Measurements from ENCODE around the gene ZBTB25.

ZBTB25 gene

DNA sequence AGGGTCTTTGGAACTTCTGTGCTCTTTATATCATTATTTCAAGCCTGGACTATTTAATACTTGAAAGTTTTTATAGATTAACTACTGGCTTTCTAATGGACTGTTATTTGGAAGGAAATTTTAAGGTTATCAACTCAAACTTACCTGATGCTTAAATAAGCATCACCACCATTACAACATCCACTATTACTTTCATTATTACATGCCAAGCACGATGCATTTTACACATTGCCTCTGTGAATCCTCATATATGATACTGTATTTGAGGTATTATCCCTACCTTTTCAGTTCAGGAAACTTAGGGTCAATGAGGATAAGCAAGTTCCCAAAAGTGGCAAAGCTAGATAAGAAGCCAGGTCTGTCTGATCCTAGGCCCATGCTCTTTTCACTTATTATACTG lies 13.3 kb upstream of the ZBTB25 start:
- no peak for DNase-seq (ENCODE audit: low read depth)

- no peak for DNase-seq (ENCODE audit: low read depth)
These were observed 11.4 kb upstream of the ZBTB25 start for GRCh38 chr14:64515053-64515452.

- no peak for DNase-seq (ENCODE audit: low read depth)
These were observed 9.6 kb upstream of the ZBTB25 start for GRCh38 chr14:64513271-64513670.

DNA sequence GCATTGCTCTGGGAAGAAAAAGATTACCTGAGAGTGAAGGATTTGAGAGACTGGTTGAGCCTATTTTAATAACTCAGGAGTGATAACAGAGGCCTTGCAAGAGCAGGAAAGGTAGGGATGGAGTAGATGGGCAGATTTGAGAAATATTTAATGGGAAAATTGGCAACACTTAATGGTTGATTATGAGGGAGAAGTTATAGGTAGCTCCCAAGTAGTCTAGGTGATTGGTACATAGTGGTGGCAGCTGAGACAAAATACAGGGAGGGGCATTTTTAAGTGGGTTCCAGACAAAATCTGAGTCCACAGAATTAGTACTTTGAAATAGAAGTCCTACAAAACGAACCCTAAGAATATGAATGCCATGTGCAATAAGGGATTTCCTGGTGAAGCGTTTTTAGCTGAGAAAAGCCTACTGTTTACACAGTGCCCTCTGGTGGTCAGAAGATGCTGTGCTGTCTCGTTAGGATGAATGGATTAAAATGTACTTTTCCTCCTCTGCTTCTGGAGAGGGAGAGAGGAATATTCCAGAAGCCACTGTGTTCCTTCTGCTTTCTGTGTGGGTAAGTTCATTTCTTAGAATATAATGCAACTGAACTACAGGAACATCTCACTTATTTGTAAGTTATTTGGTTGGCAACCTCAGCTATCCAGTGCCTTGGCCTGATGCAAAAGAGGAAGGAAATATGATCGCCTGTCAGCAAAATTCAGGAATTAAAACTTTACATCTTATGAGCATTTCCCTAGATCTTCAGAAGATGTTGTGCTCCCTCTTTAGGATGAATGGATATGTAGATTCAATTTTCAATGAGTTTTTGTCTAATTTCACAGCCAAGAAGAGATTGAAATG lies 7.4 kb upstream of the ZBTB25 start:
- DNase-seq (ENCODE audit: low read depth): no peak

DNA sequence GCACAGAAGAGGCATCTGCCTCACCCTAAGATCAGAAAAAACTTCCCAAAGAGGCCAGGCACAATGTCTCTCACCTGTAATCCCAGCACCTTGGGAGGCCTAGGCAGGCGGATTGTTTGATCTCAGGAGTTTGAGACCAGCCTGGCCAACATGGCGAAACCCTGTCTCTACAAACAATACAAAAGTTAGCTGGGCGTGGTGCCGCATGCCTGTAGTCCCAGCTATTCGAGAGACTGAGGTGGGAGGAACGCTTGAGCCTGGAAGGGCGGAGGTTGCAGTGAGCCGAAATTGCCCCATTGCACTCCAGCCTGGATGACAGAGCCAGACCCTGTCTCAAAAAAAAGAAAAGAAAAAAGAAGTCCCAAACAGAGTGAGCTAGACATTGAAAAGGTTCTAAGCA lies 5.4 kb upstream of the ZBTB25 start:
- no peak for DNase-seq (ENCODE audit: low read depth)

DNA sequence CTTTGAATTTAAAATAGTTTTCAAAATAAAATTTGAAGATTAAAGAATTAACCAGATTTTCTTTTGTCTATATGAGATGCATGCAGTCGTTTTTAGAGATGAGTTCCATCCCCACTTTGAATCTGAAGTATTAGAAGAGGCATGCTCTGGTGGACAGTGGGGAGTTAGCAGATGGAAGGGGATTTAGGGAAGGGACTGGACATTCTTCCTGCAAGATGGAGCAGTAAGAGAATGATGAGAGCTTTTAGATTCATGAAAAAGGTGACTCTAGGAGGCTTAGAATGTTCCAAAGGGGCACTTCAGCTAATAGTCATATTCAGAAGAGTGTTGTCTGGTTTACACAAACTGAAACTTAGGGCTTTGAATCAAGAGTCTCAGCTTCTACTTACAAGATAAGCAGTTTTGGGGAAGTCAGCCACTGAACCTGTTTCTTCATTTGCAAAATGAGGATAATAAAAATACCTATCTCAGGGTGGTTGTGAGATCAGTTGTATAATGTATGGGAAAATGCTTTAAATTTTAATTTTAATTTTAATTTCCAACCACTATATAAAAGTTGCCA lies 4.7 kb upstream of the ZBTB25 start:
- no peak for DNase-seq (ENCODE audit: low read depth)

GRCh38 chr14:64507376-64508156 lies 3.9 kb upstream of the ZBTB25 start:
- no peak for DNase-seq (ENCODE audit: low read depth)

- no peak for DNase-seq (ENCODE audit: low read depth)
These were observed 3.1 kb upstream of the ZBTB25 start for GRCh38 chr14:64506721-64507120.

- peak; percentile 38 for DNase-seq (ENCODE audit: low read depth)
These were observed 1.5 kb upstream of the ZBTB25 start for GRCh38 chr14:64504897-64505794.

DNA sequence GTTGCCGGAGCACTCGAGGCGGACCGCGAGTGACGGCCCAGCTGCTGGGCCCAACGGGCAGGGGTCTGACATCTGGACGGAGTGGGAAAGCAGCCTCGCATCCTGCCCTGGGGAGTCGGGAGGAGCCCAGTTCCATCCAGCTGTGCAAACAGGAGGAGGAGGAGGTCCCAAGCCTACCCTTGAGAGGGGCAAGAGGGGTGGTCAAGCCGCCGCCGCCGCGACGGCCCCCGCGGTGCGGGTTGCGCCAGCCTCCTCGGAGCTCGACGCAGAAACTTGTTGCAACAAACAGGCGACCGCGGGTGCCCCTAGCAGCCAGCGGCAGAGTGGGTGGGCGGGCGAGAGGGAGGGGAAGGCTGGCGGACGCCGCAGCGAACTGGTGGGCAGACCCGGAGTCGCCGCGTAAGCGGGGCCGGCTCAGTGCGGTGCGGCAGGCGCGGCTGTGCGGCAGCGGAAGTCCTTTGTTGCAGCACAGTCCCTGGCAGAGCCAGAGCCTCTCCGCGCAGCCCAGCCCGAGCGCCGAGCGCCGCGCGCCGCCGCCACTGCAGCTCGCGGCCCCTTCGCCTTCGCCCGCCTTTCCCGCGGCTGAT lies 765 bp upstream of the ZBTB25 start, which contains the start of gene ZBTB1:
Gene ZBTB1, plus strand, starts transcription at position 461 of the 587 bp plus-strand sequence. CDS start 16,735 bp downstream, outside the sequence.
- DNase-seq (ENCODE audit: low read depth): peak; percentile 38

DNA sequence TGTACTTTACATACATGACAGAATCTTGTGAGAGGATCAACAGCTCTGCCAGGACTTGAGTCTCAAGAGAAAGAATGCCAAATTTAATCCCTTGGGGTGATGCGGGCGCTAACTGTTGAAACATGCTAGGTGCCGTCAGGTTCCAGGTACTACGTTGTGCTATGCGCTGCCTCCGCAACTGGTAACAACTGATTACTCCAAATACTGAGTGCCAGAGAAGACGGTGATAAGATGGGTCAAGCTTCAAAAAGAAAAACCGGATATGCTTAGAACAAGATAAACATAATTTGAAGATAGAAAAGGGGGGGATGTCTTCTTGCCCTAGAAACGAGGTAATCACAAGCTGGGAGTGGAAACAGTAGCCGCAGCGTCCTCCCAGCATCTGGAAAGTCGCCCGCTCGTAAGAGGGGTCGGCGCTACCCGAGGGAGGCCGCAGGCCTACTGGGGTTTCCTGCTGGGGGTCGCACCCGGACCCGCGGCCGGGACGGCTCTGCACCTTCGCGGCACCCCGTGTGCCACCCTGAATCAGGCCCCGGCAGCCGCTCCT lies 678 bp downstream of the ZBTB25 start:
- DNase-seq (ENCODE audit: low read depth): no peak

- DNase-seq (ENCODE audit: low read depth): no peak
These were observed 1.2 kb downstream of the ZBTB25 start for GRCh38 chr14:64502456-64502855.

- DNase-seq (ENCODE audit: low read depth): no peak
These were observed 2.0 kb downstream of the ZBTB25 start for GRCh38 chr14:64501411-64502171.

DNA sequence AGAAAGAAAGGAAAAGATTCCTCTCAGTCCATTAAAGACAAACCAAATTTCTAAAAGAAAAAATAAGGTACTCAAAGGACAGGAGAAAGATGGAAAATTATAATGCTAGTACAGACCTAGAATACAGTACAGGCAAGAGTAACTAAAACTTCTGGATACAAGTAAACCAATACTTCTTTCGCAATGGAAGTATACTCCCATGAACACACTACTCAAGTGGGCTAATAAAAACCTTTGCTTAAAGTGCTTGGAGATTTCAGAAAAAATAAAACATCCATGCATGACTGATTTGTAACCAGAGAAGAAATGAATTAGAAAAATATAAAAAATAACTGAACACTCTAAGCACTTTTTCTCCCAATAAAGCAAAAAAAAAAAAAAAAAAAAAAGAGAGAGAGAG lies 3.5 kb downstream of the ZBTB25 start:
- no peak for DNase-seq (ENCODE audit: low read depth)

GRCh38 chr14:64496764-64497163 lies 6.9 kb downstream of the ZBTB25 start:
- no peak for DNase-seq (ENCODE audit: low read depth)

GRCh38 chr14:64495252-64495651 lies 8.4 kb downstream of the ZBTB25 start:
- no peak for DNase-seq (ENCODE audit: low read depth)

- DNase-seq (ENCODE audit: low read depth): no peak
These were observed 10.2 kb downstream of the ZBTB25 start for GRCh38 chr14:64493455-64493854.

DNA sequence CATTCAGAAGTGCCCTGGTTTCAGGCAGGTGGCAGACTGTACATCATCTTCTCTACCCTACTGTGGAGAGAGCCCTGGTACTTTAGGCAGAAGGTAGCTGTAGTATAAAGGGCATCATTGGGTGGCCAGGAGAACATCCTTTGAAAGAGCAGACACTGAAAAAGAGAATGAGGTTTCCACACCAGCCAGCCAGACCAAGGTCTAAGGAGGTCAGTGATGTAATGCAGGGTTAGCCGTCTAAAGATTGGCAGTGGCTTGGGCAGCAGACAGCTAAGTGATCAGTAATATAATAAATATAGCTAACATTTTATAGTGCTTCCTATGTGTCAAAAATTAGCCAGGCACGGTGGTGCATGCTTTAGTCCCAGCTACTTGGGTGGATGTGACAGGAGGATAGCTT lies 12.0 kb downstream of the ZBTB25 start:
- DNase-seq (ENCODE audit: low read depth): no peak

GRCh38 chr14:64488590-64489099 lies 15.0 kb downstream of the ZBTB25 start:
- DNase-seq (ENCODE audit: low read depth): no peak

DNA sequence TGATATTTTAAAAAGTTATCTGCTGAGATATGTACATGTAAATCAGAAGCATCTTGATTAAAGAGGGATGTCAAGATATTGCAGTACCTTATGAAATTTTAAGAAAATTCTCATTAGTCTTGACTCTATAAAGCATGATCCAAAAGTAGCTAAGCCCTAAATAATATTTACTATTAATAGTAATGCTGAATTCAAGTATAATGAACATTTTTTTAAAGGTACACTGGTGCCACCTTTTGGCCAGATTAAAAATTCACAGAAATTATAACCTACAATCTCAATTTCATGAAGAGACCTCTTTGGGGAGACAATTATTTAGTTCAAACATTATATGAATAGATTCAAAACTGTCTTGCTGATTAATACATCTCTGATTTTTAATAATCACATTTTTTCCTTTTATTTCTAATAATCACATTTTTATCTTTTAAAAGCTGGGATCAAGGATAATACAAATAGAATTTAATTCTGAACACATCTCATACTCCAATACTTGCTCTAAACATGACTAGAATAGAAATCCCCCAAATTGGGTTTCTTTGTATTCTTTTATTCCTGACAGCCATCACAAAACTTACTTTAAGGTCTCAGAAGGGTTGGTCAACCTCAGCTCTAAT lies 24.9 kb downstream of the ZBTB25 start:
- DNase-seq (ENCODE audit: low read depth): no peak

Data from non-pigmented ciliary epithelial cell (primary cell).